ENCODE measurements around the gene ZDBF2. TPM values are rescaled to one million over a fixed set of nuclear protein-coding genes. Genes with fewer than 3 reads are reported as not detected.
"Not testable (repeated sequence)": the region's sequence is repeated elsewhere in the genome, so short reads cannot be mapped to it uniquely, and the experiment has no call there.

The ZDBF2 gene
- 8.1 TPM for polyA plus RNA-seq (ENCODE audit: insufficient read length)

- DNase-seq: peak; percentile 71
Observed at GRCh38 chr2:206274434-206275311, at the start of gene ZDBF2. TSS of gene ZDBF2 (plus strand) at chr2:206274663. CDS start at chr2:206281850, 7,187 bp downstream.

GRCh38 chr2:206225435-206226232 is 48.8 kb upstream of the ZDBF2 start:
- no peak for DNase-seq

DNA sequence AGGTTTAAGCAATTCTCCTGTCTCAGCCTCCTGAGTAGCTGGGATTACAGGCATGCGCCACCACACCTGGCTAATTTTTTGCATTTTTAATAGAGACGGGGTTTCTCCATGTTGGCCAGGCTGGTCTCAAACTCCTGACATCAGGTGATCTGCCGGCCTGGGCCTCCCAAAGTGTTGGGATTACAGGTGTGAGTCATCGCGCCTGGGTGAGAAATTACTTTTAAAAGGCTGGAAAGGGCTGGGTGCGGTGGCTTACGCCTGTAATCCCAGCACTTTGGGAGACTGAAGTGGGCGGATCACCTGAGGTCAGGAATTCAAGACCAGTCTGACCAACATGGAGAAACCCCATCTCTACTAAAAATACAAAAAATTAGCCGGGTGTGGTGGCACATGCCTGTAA is 45.8 kb upstream of the ZDBF2 start:
- not testable (repeated sequence) for DNase-seq

GRCh38 chr2:206229642-206230041 is 44.8 kb upstream of the ZDBF2 start:
- DNase-seq: no peak

DNA sequence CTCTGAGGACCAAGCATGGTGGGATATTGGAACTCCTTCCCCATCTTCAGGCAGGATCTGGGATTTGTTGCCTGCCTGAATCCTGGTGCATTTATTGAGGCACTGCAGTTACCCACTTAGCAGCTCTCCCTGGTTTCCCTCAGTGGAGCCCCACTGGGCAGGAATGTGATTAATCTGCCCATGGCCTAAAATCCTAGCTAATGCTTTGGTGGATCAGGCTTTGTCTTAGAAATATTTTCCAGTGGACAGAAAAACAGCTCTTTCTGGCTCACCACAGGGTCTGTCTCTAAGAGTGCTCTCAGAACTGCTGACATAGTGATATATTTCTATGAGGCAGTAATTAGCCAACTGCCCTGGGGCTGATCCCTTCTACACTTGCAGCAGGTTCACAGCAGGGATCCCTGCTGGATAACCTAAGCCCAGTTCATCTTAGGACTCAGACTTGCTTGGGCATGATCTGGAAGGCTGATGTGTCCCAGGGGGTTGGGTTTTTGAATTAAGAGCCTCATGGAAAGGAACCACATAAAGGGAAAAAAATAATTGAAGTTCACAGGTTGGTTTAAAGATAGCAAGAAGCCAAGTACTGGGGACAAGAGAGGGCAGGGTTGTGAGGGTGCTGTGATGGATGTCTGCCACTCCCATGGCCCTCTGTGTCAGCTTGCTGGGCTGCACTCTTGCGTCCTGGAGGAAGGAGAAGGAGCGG is 44.3 kb upstream of the ZDBF2 start:
- DNase-seq: no peak

DNA sequence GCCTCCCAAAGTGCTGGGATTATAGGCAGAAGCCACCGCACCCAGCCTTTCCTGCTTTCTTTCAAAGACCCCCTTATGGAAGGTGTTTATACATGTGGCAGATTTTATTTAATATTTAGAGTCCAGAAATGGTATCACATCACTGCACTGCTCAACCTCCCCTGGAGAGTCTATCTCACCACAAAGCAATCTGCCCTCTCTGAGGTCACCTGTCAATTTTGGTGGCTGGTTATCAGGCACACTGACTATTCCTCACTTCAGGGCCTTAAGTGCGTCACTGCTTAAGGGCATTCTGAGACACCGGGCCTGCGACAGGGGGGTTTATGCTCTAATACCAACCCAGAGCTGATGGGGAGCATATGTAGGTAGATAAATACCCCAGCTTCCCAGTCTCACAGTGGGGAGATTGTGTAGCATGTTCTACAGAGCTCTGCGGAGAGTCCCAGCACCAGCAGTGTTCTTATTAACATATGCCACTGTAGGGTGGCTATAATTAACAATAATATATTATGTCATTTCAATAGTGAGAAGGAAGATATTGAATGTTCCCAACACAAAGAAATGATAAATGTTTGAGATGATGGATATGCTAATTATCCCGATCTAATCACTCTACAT is 42.7 kb upstream of the ZDBF2 start:
- DNase-seq: no peak

GRCh38 chr2:206232287-206233035 is 42.0 kb upstream of the ZDBF2 start:
- no peak for DNase-seq

DNA sequence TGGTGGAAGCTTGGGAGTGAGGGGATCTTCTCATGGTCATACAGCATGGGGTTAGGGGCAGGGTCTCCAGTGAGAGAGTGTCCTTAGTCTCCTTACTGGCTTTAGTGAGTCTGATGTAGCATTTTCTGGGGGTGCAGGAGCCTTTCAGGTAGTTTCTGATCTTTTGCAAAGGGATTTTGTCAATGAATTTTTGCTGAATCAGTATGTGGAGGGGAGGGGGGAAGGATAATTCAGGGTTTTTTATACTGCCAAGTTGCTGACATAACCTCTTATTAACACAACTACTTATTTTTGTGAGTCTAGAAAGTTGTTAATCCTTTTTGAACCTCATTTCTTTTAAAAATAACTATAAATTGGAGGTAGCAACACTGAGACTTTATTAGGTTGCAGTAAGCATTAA is 35.3 kb upstream of the ZDBF2 start:
- DNase-seq: no peak

DNA sequence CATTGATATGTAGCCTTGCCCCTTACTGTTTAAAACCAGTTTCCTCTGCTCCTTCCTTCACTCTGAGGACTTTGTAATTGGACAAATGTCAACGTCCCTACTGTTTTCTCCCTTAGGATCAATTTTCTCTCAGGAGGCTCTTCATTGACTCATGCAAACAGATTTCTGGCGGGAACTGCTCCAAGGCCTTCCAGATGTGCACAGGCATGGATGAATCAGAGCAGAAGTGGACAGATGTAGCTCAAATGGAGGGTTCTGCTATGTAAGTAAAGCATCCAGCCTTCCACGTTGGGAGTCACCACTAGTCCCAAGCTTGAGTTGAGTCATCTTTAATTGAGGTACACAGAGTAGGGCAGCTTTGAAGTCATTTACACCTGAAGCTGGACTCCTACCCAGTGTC is 34.1 kb upstream of the ZDBF2 start:
- DNase-seq: no peak

DNA sequence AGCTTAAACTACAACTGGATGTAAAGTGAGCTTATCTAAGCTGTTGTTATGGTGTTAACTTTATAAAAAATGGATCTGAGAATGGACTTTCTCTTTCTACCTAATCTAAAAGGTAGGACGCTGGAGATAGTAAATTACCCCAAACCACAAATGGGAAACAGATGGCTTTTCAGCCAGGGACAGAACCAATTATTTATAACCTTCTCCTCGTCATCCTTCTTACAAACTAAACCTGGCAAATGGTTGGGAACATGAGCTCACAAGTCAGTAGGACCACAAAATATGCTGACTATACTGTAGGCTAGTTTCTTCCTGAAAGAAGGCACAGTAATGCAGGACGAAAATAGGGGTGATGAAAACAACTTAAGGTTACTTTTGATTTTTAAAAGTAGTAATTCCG is 32.7 kb upstream of the ZDBF2 start:
- no peak for DNase-seq

DNA sequence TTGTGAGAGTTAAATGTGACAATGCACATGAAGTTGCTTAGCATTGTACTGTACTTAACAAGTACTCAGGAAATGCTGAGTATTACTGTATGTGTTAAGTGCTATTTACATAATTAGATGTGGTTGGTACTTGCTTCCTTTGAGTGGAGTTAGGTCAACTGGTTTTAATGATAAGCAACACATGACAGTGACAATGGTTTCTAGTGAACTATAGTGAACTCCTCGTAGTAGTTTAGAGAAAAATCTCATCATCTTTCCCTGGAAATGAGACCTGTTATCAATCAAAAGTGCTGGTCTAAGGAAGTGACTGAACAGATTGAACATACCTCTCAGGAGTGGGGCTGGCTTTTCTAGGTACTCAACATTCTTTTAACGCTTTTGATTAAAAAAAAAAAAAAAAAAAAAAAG is 29.2 kb upstream of the ZDBF2 start:
- DNase-seq: no peak

GRCh38 chr2:206250041-206250897 is 24.2 kb upstream of the ZDBF2 start:
- DNase-seq: no peak

- no peak for DNase-seq
Observed at GRCh38 chr2:206253125-206253776, 21.2 kb upstream of the ZDBF2 start.

GRCh38 chr2:206253777-206254166 is 20.7 kb upstream of the ZDBF2 start:
- DNase-seq: no peak

DNA sequence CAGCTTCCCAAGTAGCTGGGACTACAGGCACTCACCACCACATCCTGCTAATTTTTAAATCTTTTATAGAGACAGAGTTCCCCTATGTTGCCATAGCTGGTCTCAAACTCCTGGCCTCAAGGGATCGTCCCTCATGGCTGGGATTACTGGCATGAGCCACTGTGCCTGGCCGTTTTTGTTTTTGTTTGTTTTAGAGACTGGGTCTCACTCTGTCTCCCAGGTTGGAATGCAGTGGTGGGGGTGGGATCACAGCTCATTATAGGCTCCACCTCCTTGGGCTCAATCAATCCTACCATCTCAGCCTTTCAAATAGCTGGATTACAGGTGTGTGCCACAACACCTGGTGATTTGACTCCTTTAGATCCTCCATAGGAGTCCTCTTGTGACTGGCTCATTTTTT is 19.5 kb upstream of the ZDBF2 start:
- no peak for DNase-seq

DNA sequence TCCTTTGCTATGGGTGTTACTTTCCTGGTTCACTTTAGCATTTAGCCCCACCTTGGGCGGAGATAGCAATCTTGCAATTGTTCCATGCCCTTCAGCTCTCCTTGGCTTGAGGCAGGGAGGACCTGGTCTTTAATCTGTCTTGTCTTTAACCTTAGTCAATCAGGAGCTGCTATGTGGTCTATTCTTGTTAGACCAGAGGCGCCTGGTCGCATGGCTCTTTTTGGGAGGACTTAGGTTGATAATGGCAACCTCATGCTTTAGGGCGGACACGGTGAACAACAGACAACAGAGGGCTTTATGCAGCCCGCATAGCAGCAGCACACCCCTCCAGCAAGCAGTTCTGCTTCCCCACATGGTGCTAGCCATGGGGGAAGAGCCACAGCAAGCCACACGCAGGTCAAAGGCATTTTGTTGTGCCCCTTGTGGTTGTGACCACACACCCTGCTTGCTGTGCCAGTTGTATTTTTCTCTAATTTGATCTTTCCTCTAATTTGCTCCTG is 17.7 kb upstream of the ZDBF2 start:
- DNase-seq: no peak

DNA sequence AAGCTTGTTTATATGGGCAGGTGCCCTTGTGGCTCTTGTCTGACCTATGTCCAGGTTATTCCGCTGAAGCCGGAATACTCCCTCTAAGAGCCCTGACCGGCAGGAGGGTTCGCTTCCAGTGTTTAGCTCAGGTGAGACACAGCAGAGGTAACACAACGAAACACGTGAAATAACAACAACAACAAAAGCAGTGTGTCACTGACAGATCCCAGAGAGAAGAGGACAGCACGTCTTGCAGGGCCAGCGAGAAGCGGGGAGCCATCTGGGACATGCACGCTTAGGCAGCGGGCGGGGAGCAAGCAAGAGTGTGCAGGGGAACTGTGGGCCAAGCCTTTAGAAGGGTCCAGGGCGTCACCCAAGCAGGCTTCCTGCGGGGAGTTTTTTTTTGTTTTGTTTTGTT is 17.1 kb upstream of the ZDBF2 start:
- no peak for DNase-seq

- DNase-seq: no peak
Observed at GRCh38 chr2:206257861-206258260, 16.6 kb upstream of the ZDBF2 start.

DNA sequence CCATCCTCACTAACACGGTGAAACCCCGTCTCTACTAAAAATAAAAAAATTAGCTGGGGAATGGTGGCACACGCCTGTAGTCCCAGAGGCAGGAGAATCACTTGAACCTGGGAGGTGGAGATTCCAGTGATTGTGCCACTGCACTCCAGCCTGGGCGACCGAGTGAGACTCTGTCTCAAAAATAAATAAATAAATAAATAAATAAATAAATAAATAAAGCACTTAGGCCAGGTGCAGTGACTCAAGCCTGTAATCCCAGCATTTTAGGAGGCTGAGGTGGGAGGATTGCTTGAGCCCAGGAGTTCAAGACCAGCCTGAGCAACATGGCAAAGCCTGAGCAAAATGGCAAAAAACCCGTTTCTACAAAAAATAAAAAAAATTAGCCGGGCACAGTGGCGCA is 15.8 kb upstream of the ZDBF2 start:
- not testable (repeated sequence) for DNase-seq

Data from hindlimb muscle (tissue), 1 donor.